MM.1S (cell line): ENCODE results near the gene FBXW5.

Source experiments
- CTCF ChIP-seq: fragments of 300-600 bp; sonication (generic); IDR thresholded peaks from 2 replicates; pipeline ENCODE4 v1.5.1; 2016; ENCODE audit warnings: antibody characterized with exemption, low read length, mixed read lengths
- EZH2 ChIP-seq: fragments of 300-600 bp; sonication (generic); optimal IDR thresholded peaks from 2 replicates; pipeline ENCODE3; 2017; ENCODE audit warnings: low read depth, mild to moderate bottlenecking, antibody characterized with exemption, low read length, mixed read lengths

GRCh38 chr9:136992819-136993369 is 48.4 kb upstream of the FBXW5 start:
- TF ChIP-seq CTCF (no peak), EZH2 (no peak)
